ENCODE data around the gene PRUNE2. TPM values are rescaled to one million over a fixed set of nuclear protein-coding genes. Genes with fewer than 3 reads are reported as not detected.
A peak's percentile ranks its signal among the peaks of the same experiment; 100 is the strongest.

Gene PRUNE2
- total RNA-seq, 6 experiments from 2014 or later, result 1.4 to 3.3 (median 2.1) TPM

- 52% methylated on average over 5 of the region's 5 CpGs for WGBS (ENCODE audit: insufficient coverage, low coverage, low lambda C conversion rate, missing lambda C conversion rate)
- ATAC-seq (peak in 3 of 4 donors; percentile 25 to 63 (median 45)), DNase-seq (no peak)
- peak overlapping the region in 1 of 3 donors; percentile 6 for H3K27ac ChIP-seq
- no peaks in the 10 kb centered on the region for H3K36me3 ChIP-seq
- no peaks in the 10 kb centered on the region for H3K27me3 ChIP-seq
- H3K4me3 ChIP-seq, result no peak overlapping the region
- intact Hi-C loops (cut with DNase I), result no loop called here
- no peak for TF ChIP-seq POLR2A (IDR thresholded peaks at IDR 0.05)
- TF ChIP-seq CTCF (IDR thresholded peaks at IDR 0.05), result no peak
- no peaks in the 10 kb centered on the region for H3K9me3 ChIP-seq
- H3K4me1 ChIP-seq, result no peaks in the 10 kb centered on the region
Observed at GRCh38 chr9:76693912-76694311, 212.0 kb downstream of the PRUNE2 start.

- Histone ChIP-seq H3K9me3 (no peaks in the 10 kb centered on the region), H3K4me3 (no peak overlapping the region), H3K4me1 (no peaks in the 10 kb centered on the region), H3K27ac (no peak overlapping the region), H3K36me3 (no peaks in the 10 kb centered on the region), H3K27me3 (no peaks in the 10 kb centered on the region)
- 48% methylated on average over 9 of the region's 9 CpGs for WGBS (ENCODE audit: insufficient coverage, low coverage, low lambda C conversion rate, missing lambda C conversion rate)
- TF ChIP-seq POLR2A (IDR thresholded peaks at IDR 0.05), result no peak
- TF ChIP-seq CTCF (IDR thresholded peaks at IDR 0.05), result no peak
- intact Hi-C loops (cut with DNase I), result no loop called here
- DNase-seq, result no peak
- ATAC-seq, result no peak
Observed at GRCh38 chr9:76692458-76693129, 213.3 kb downstream of the PRUNE2 start.

GRCh38 chr9:76691517-76692313 lies 214.2 kb downstream of the PRUNE2 start:
- peak in 1 of 4 donors; percentile 18 for ATAC-seq
- 3% methylated on average over 13 of the region's 13 CpGs for WGBS (ENCODE audit: insufficient coverage, low coverage, low lambda C conversion rate, missing lambda C conversion rate)
- intact Hi-C loops (cut with DNase I), result no loop called here

GRCh38 chr9:76690973-76691370 lies 214.9 kb downstream of the PRUNE2 start:
- intact Hi-C loops (cut with DNase I), result no loop called here
- ATAC-seq (no peak), DNase-seq (no peak)
- TF ChIP-seq CTCF (IDR thresholded peaks at IDR 0.05) (no peak), POLR2A (IDR thresholded peaks at IDR 0.05) (no peak)
- Histone ChIP-seq H3K27ac (no peak overlapping the region), H3K4me1 (no peaks in the 10 kb centered on the region), H3K27me3 (no peaks in the 10 kb centered on the region), H3K4me3 (no peak overlapping the region), H3K36me3 (no peaks in the 10 kb centered on the region), H3K9me3 (no peaks in the 10 kb centered on the region)
- WGBS (ENCODE audit: insufficient coverage, low coverage, low lambda C conversion rate, missing lambda C conversion rate), result 75% methylated on average over 5 of the region's 5 CpGs

More at GRCh38 chr9:76691517-76692313, 214.2 kb downstream of the PRUNE2 start:
- Histone ChIP-seq H3K27ac (no peak overlapping the region), H3K4me3 (no peak overlapping the region), H3K4me1 (no peaks in the 10 kb centered on the region), H3K27me3 (no peaks in the 10 kb centered on the region), H3K9me3 (no peaks in the 10 kb centered on the region), H3K36me3 (no peaks in the 10 kb centered on the region)
- TF ChIP-seq CTCF (IDR thresholded peaks at IDR 0.05) (no peak), POLR2A (IDR thresholded peaks at IDR 0.05) (no peak)
- DNase-seq, result no peak
